Dedifferentiated amniotic fluid mesenchymal stem cell (primary cell): Measurements from ENCODE around the gene CDK5.
"Not testable (repeated sequence)": the region's sequence is repeated elsewhere in the genome, so short reads cannot be mapped to it uniquely, and the experiment has no call there.

Experiments used
- DNase-seq: peaks from one replicate; pipeline ENCODE4 v3.0.0-alpha.2; 2016; ENCODE audit errors: extremely low spot score

Gene CDK5

DNA sequence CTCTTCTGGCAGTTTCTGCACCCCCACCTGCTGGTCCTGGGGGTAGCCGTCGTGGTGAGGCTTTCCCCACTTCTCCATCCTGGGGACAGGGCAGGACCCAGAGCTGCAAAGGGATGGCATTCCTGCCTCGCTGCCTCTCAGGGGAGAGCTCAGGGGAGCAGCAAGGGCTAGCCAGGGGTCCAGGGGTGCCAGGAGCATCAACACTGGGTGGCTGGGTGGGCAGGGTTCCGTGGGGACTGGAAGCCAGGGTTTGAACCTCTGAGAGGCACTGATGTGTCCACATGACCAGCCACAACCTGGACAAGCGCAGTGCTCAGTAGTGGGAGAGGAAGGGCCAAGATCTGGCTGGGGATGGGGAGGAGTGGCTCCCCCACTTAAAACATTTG is 23.8 kb downstream of the CDK5 start:
- DNase-seq: no peak

DNA sequence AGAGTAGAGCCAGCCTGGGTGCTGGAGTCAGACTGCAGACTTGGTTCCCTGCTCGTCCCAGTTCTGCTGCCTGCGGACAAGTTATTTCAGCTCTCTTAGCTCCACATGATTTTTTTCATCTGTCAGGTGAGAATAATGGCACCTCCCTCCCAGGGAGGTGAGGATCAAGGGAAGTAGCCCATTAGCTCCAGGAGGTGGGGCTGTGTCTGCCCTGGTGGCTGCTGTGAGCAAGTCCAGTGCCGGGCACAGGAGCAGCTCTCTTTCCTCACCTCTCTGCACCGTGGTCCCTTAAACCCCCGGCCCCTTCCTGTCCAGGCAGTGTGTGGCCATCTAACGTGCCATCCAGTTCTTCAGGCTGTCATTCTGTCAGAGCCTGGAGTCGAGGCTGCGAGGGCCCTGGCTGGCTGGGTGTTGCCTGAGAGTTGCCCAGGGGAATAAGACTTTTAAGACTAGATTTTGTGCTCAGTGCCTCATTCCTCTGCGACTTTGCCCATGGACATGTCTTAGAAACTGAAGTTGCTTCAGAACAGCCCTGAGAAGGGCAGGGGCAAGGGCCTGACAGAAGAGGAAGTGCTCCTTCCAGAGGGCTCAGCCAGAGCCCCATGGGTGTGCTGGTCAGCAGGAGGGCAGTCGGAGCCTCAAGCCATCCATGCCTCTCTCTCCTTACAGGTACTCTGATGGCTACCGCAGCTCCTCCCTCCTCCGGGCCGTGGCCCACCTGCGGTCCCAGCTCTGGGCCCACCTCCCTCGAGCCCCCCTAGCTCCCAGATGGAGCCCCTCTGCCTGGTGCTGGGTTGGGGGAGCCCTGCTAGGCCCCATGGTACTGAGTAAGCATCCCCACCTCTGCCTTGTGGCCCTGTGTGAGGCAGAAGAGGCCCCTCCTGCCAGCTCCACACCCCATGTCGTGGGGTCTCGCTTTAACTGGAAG is 24.5 kb downstream of the CDK5 start:
- DNase-seq: no peak

- DNase-seq: no peak
Measured at GRCh38 chr7:151031011-151031410, 26.7 kb downstream of the CDK5 start.

- no peak for DNase-seq
Measured at GRCh38 chr7:151028948-151029501, 28.7 kb downstream of the CDK5 start.

DNA sequence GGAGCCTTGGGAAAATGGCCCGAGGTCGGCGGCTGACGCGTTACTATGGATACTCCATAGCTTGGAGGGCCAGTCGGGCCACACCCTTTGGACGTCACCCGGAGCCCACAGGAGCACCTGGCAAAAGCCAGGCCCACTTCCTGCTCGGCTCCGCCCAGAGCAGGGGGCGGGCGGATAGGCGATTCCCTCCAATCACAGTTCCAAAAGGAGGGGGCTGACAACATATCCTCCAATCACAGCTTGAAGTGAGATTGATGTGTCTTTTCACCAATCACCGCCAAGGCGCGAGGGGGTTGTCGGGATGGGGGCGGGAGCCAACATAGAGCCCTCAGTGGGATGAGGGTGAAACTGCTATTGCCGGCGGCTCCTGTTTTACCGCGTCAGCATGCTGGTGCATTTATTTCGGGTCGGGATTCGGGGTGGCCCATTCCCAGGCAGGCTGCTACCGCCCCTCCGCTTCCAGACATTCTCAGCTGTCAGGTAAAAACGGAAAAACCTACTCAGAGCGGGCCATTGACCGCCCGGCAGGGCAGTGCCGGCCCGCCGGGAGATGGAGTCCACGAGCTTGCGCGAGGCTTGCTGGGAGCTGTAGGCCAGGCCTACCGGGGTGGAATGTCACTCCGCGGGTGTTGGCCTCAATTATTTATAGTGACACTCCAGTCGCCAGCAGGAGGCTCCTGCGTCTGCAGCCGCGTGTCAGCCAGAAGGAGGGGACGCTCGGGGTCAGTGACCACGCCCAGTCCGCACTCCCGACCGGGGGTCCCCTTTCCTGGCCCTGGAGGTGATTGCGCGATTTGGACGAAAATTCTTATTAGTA is 29.4 kb downstream of the CDK5 start, which contains the start of gene ABCB8:
Gene ABCB8 (plus strand): TSS at position 320 of the 817 bp plus-strand sequence. CDS start 66 bp downstream, at position 386.
- DNase-seq: peak; percentile 99

- DNase-seq: not testable (repeated sequence)
Measured at GRCh38 chr7:151027728-151028130, 30.0 kb downstream of the CDK5 start.

DNA sequence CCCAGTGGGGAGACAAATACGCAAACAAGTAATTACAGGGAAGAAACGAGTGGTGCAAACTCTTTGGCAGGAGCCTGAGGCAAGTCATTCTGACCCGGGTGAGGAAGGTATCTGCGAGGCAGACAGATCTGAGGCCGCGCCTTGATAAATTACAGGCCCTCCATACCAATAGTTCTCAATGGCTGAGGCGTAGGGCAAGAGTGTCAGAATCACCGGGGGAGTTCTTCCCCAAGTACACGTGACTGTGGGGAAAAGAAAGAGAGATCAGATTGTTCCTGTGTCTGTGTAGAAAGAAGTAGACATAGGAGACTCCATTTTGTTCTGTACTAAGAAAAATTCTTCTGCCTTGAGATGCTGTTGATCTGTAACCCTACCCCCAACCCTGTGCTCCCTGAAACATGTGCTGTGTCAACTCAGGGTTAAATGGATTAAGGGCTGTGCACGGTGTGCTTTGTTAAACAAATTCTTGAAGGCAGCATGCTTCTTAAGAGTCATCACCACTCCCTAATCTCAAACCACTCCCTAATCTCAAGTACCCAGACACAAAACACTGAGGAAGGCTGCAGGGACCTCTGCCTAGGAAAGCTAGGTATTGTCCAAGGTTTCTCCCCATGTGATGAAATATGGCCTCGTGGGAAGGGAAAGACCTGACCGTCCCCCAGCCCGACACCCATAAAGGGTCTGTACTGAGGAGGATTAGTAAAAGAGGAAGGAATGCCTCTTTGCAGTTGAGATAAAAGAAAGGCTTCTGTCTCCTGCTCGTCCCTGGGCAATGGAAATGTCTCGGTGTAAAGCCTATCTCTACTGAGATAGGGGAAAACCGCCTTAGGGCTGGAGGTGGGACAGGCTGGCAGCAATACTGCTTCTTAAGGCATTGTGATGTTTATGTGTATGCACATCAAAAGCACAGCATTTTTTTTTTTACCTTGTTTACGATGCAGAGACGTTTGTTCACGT is 30.6 kb downstream of the CDK5 start:
- not testable (repeated sequence) for DNase-seq

DNA sequence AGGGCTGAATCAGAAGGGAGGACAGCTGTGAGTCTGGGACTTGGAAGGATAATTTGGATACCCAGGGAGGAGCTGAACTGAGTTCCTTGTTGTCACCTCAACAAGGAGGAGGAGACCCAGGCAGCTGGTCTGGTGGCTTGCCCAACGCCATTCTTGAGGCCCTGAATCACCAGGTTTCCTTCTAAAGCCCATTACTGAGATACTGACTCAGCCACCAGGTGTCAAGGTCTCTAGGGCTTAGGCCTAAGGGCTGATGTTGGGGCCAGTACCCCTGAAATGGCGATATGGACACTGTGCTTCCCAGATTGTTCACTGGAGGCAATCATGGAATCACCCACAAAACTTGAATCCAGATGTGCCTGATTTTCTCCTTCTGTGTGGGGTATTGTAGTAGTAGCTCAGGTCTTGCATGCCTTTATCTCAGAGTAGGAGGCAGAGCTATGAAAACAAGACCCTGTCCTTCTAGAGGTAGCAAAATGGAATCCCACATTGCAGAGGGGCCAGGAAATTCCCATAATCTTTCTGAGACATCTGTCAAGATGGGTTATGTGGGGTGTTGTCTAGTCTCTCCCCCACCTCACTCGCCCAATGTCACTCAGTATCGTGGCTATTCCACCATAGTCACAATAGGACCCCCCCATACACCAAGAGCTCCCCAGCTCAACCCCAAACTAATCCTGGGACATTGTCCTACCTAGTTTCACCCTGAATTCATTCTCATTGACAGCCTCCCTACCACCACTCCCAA is 31.6 kb downstream of the CDK5 start:
- no peak for DNase-seq

- DNase-seq: no peak
Measured at GRCh38 chr7:151024435-151025056, 33.2 kb downstream of the CDK5 start, which contains the start of gene ATG9B. TSS of gene ATG9B (minus strand) at chr7:151024494. CDS start at chr7:151024423, 71 bp downstream.

- no peak for DNase-seq
Measured at GRCh38 chr7:151023232-151023631, 34.5 kb downstream of the CDK5 start.

- no peak for DNase-seq
Measured at GRCh38 chr7:151020231-151020630, 37.5 kb downstream of the CDK5 start.

DNA sequence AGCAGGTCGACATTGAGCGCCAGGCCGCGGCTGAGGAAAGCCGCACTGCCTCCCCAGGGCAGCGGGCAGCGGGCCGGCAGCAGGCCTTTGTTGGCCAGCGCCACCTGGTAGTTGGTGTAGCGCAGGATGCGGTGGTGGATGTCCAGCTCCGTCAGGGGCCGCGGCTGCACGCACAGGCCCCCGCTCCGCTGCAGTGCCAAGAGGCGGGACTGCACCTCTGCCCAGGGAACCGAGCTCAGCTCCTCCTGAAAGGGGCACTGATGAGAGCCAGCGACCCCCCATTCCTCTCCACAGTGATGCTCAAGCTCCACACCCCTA is 38.6 kb downstream of the CDK5 start:
- DNase-seq: no peak

GRCh38 chr7:151018421-151019129 is 39.1 kb downstream of the CDK5 start:
- no peak for DNase-seq

- DNase-seq: peak; percentile 16
Measured at GRCh38 chr7:151017953-151018420, 39.7 kb downstream of the CDK5 start.

DNA sequence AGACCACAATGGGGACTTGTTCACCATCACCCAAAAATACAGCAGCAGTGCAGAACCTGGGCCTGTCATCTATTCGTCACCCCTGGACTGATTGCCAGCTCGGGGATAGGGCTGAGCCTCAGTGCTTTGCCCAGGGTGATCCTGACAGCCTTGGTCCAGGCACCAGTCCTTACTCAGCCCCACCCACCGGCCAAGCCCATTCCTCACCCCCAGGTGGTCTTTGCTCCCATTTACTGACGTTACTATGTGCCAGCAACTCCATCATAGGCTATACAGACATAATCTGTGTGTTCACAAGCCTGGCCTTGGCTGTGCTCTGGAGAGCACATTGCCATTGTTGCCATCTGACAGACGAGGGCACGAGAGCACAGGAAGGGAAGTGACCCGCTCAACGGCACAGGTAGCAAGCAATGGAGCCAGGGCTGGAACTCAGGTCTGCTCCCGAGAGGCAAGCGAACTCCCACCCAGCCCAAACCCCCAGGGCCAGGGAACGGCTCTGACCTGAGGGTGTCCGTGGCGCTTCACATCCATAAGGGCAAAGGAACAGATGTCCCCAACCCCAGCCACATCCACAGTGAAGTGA is 40.2 kb downstream of the CDK5 start:
- no peak for DNase-seq

GRCh38 chr7:151016942-151017341 is 40.8 kb downstream of the CDK5 start:
- DNase-seq: no peak

DNA sequence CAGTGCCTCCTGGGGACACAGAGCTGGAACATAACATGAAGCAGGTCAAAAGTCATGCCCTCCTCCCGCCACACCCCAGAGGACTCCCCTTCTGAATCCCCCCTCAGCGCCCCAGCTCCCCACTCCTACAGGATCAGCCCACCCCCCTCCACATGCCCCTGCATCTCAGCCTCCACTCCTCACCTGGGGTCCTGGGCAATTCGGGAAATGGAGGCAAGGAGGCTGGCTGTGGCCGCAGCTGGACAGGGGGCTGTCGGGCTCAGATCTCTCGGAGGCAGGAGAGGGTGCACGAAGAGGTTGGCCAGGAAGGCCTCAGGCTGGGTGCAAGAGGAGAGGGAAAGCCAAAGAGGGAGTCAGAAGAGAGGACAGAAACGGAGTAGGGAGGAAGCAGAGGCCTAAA is 41.2 kb downstream of the CDK5 start:
- no peak for DNase-seq

DNA sequence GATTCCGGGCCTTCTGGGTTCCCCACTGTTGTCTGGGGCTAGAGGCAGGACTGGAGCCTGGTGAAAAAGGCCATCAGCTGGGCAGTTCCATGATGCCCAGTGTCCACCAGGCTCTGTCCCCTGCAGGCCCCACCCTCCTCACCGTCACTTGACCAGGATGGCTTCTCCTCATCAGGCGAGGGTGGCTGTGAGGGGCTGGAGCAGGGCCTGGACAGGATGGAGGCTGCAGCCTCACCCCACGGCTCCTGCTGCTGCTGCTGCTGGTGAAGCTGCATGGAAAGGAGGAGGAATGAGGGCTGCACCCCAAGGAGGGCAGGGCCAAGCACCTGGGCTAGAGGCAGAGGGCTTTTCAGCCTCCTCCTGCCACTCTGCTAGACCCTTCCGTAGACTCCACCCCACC is 41.7 kb downstream of the CDK5 start:
- no peak for DNase-seq

- no peak for DNase-seq
Measured at GRCh38 chr7:151014950-151015349, 42.7 kb downstream of the CDK5 start.
